ENCODE data around the gene NINL. TPM values are rescaled to one million over a fixed set of nuclear protein-coding genes. Genes with fewer than 3 reads are reported as not detected.
"Not testable (repeated sequence)": the region's sequence is repeated elsewhere in the genome, so short reads cannot be mapped to it uniquely, and the experiment has no call there.

The NINL gene
- 2.0 and 2.5 TPM in 2 replicates for total RNA-seq

- Mint-ChIP-seq H3K4me1 (ENCODE audit: low read depth) (peaks cover 12% of the 10 kb centered on the region), H3K4me3 (peak within 1 kb of the TSS; percentile 84), H3K9me3 (no peaks in the 10 kb centered on the region), H3K27me3 (ENCODE audit: insufficient read depth) (peaks cover 8% of the 10 kb centered on the region), H3K27ac (peak within 1 kb of the TSS; percentile 64), H3K36me3 (ENCODE audit: low read depth) (peaks cover 1% of the 10 kb centered on the region)
- intact Hi-C loops (cut with micrococcal nuclease), result loop anchor here (1.0 to 10.0 kb wide), 4 partner anchors 39 to 526 kb away; partner anchors contain the start of genes ACSS1, GINS1, NANP and ZNF337
- DNase-seq (ENCODE audit: low spot score), result peak; percentile 50
These were observed at the start of gene NINL for GRCh38 chr20:25584905-25585704. Gene NINL, minus strand, starts transcription at chr20:25585531. Its CDS starts 58,944 bp downstream, at chr20:25526587.

- no peak overlapping the region for H3K27ac Mint-ChIP-seq
- H3K27me3 Mint-ChIP-seq (ENCODE audit: insufficient read depth), result peaks cover 1% of the 10 kb centered on the region
- no peak overlapping the region for H3K4me3 Mint-ChIP-seq
- DNase-seq (ENCODE audit: low spot score), result no peak
- H3K9me3 Mint-ChIP-seq, result peaks cover 47% of the 10 kb centered on the region
- peaks cover 20% of the 10 kb centered on the region for H3K36me3 Mint-ChIP-seq (ENCODE audit: low read depth)
- intact Hi-C loops (cut with micrococcal nuclease), result no loop called here
- H3K4me1 Mint-ChIP-seq (ENCODE audit: low read depth), result peaks cover 13% of the 10 kb centered on the region
These were observed 47.8 kb upstream of the NINL start for GRCh38 chr20:25632940-25633790.

- intact Hi-C loops (cut with micrococcal nuclease); H3K4me3 Mint-ChIP-seq; H3K27ac Mint-ChIP-seq; DNase-seq (ENCODE audit: low spot score); H3K27me3 Mint-ChIP-seq (ENCODE audit: insufficient read depth): not testable (repeated sequence)
- peaks cover 42% of the 10 kb centered on the region for H3K9me3 Mint-ChIP-seq
- H3K36me3 Mint-ChIP-seq (ENCODE audit: low read depth), result peaks cover 14% of the 10 kb centered on the region
- H3K4me1 Mint-ChIP-seq (ENCODE audit: low read depth), result peaks cover 13% of the 10 kb centered on the region
These were observed 45.3 kb upstream of the NINL start for GRCh38 chr20:25630615-25631014.

- Mint-ChIP-seq H3K27ac (no peak overlapping the region), H3K36me3 (ENCODE audit: low read depth) (peaks cover 9% of the 10 kb centered on the region), H3K9me3 (peaks cover 42% of the 10 kb centered on the region), H3K4me1 (ENCODE audit: low read depth) (peaks cover 13% of the 10 kb centered on the region), H3K27me3 (ENCODE audit: insufficient read depth) (peaks cover under 1% of the 10 kb centered on the region), H3K4me3 (no peak overlapping the region)
- intact Hi-C loops (cut with micrococcal nuclease), result no loop called here
- no peak for DNase-seq (ENCODE audit: low spot score)
These were observed 44.6 kb upstream of the NINL start for GRCh38 chr20:25629816-25630499.

- Mint-ChIP-seq H3K27ac (no peak overlapping the region), H3K9me3 (peaks cover 38% of the 10 kb centered on the region), H3K4me3 (no peak overlapping the region), H3K36me3 (ENCODE audit: low read depth) (peaks cover 11% of the 10 kb centered on the region), H3K27me3 (ENCODE audit: insufficient read depth) (peaks cover 4% of the 10 kb centered on the region), H3K4me1 (ENCODE audit: low read depth) (peaks cover 18% of the 10 kb centered on the region)
- no peak for DNase-seq (ENCODE audit: low spot score)
- intact Hi-C loops (cut with micrococcal nuclease), result no loop called here
These were observed 41.4 kb upstream of the NINL start for GRCh38 chr20:25626779-25627178.

GRCh38 chr20:25624500-25624939, 39.2 kb upstream of the NINL start:
- Mint-ChIP-seq H3K36me3 (ENCODE audit: low read depth) (peaks cover 14% of the 10 kb centered on the region), H3K27ac (peak overlapping the region; percentile 98), H3K4me3 (peak overlapping the region; percentile 91), H3K9me3 (peaks cover 24% of the 10 kb centered on the region), H3K27me3 (ENCODE audit: insufficient read depth) (peaks cover 4% of the 10 kb centered on the region), H3K4me1 (ENCODE audit: low read depth) (peaks cover 37% of the 10 kb centered on the region)
- DNase-seq (ENCODE audit: low spot score), result no peak
- intact Hi-C loops (cut with micrococcal nuclease), result loop anchor here (1.0 to 5.0 kb wide), 7 partner anchors 39 to 632 kb away; partner anchors contain the start of genes ACSS1, APMAP, GINS1 and NINL

- peaks cover 19% of the 10 kb centered on the region for H3K9me3 Mint-ChIP-seq
- H3K27ac Mint-ChIP-seq, result peak within 1 kb of the TSS; percentile 98
- peaks cover 4% of the 10 kb centered on the region for H3K27me3 Mint-ChIP-seq (ENCODE audit: insufficient read depth)
- H3K4me3 Mint-ChIP-seq, result peak within 1 kb of the TSS; percentile 91
- H3K4me1 Mint-ChIP-seq (ENCODE audit: low read depth), result peaks cover 39% of the 10 kb centered on the region
- DNase-seq (ENCODE audit: low spot score), result peak; percentile 85
- intact Hi-C loops (cut with micrococcal nuclease), result loop anchor here (1.0 to 5.0 kb wide), 9 partner anchors 21 to 632 kb away; partner anchors contain the start of genes ABHD12, ACSS1, APMAP and GINS1
- H3K36me3 Mint-ChIP-seq (ENCODE audit: low read depth), result peaks cover 15% of the 10 kb centered on the region
These were observed 38.6 kb upstream of the NINL start, which contains the start of gene NANP for GRCh38 chr20:25623736-25624499. Gene NANP, minus strand, starts transcription at chr20:25624014. Its CDS starts 66 bp downstream, at chr20:25623948.

- Mint-ChIP-seq H3K27me3 (ENCODE audit: insufficient read depth) (peaks cover 4% of the 10 kb centered on the region), H3K4me1 (ENCODE audit: low read depth) (peaks cover 39% of the 10 kb centered on the region), H3K27ac (peak overlapping the region; percentile 98), H3K4me3 (peak overlapping the region; percentile 91), H3K36me3 (ENCODE audit: low read depth) (peaks cover 14% of the 10 kb centered on the region), H3K9me3 (peaks cover 13% of the 10 kb centered on the region)
- intact Hi-C loops (cut with micrococcal nuclease), result loop anchor here (1.0 to 5.0 kb wide), 4 partner anchors 20 to 631 kb away; partner anchors contain the start of genes ABHD12 and APMAP
- DNase-seq (ENCODE audit: low spot score), result peak; percentile 21
These were observed 37.9 kb upstream of the NINL start for GRCh38 chr20:25623225-25623735.

GRCh38 chr20:25622450-25623224, 37.3 kb upstream of the NINL start:
- Mint-ChIP-seq H3K27me3 (ENCODE audit: insufficient read depth) (peaks cover 4% of the 10 kb centered on the region), H3K36me3 (ENCODE audit: low read depth) (peaks cover 11% of the 10 kb centered on the region), H3K9me3 (peaks cover 6% of the 10 kb centered on the region), H3K27ac (peak overlapping the region; percentile 71), H3K4me1 (ENCODE audit: low read depth) (peaks cover 39% of the 10 kb centered on the region), H3K4me3 (peak overlapping the region; percentile 91)
- intact Hi-C loops (cut with micrococcal nuclease), result loop anchor here (1.0 to 5.0 kb wide), 4 partner anchors 19 to 630 kb away; partner anchors contain the start of genes ABHD12 and APMAP
- DNase-seq (ENCODE audit: low spot score), result no peak

GRCh38 chr20:25622049-25622448, 36.7 kb upstream of the NINL start:
- Mint-ChIP-seq H3K27me3 (ENCODE audit: insufficient read depth) (peaks cover 4% of the 10 kb centered on the region), H3K27ac (peak overlapping the region; percentile 15), H3K36me3 (ENCODE audit: low read depth) (peaks cover 11% of the 10 kb centered on the region), H3K4me1 (ENCODE audit: low read depth) (peaks cover 39% of the 10 kb centered on the region), H3K4me3 (peak overlapping the region; percentile 91), H3K9me3 (peaks cover 6% of the 10 kb centered on the region)
- DNase-seq (ENCODE audit: low spot score), result no peak
- intact Hi-C loops (cut with micrococcal nuclease), result loop anchor here (5.0 kb wide), 2 partner anchors 385 to 630 kb away; partner anchors contain the start of gene APMAP

GRCh38 chr20:25619514-25619913, 34.2 kb upstream of the NINL start:
- H3K27me3 Mint-ChIP-seq (ENCODE audit: insufficient read depth), result peaks cover 4% of the 10 kb centered on the region
- H3K36me3 Mint-ChIP-seq (ENCODE audit: low read depth), result peaks cover 14% of the 10 kb centered on the region
- H3K9me3 Mint-ChIP-seq, result no peaks in the 10 kb centered on the region
- no peak overlapping the region for H3K4me3 Mint-ChIP-seq
- intact Hi-C loops (cut with micrococcal nuclease), result no loop called here
- peaks cover 37% of the 10 kb centered on the region for H3K4me1 Mint-ChIP-seq (ENCODE audit: low read depth)
- H3K27ac Mint-ChIP-seq, result no peak overlapping the region
- DNase-seq (ENCODE audit: low spot score), result no peak

Data from activated T-helper 1 cell treated with anti-CD3 and anti-CD28 coated beads, Interleukin-12 subunit alpha, Interleukin-12 subunit beta, Interleukin-2, Interleukin-4 antibody, amounts not matched to agents 30 ng/mL and 10 ng/mL and 1 ng/mL, durations not matched to agents 14 hours and 24 hours and 36 hours (primary cell).